CD4-positive, CD25-positive, alpha-beta regulatory T cell (primary cell): ENCODE measurements around the gene NPR3. TPM values are rescaled to one million over a fixed set of nuclear protein-coding genes. Genes with fewer than 3 reads are reported as not detected.
A peak's percentile ranks its signal among the peaks of the same experiment; 100 is the strongest.

Source experiments
- ATAC-seq, 2 donors: fragments of 150-1000 bp; cut with Tn5 transposase; one replicate each; pipeline ENCODE4 v1.10.0; 2021; ENCODE audit warnings: low read depth in 2 of 2, moderate number of reproducible peaks in 2 of 2, moderate library complexity in 1 of 2
- DNase-seq, 3 donors: peaks; one replicate each; pipeline versions ENCODE4 v3.0.0 to v3.0.0-alpha.2; 2012 to 2022; ENCODE audit warnings: mixed read lengths in 1 of 3
- H3K27ac ChIP-seq: one replicate; pipeline ENCODE4 v1.7.0; 2013; ENCODE audit warnings: mild to moderate bottlenecking, low read length; ENCODE audit not compliant: insufficient read depth, poor library complexity, severe bottlenecking
- H3K27me3 ChIP-seq: one replicate; pipeline ENCODE4 v1.7.0; 2013; ENCODE audit warnings: low read length; ENCODE audit not compliant: control insufficient read depth, insufficient read depth
- H3K36me3 ChIP-seq: one replicate; pipeline ENCODE4 v1.7.0; 2013; ENCODE audit warnings: mild to moderate bottlenecking, low read length, moderate library complexity; ENCODE audit not compliant: control insufficient read depth, insufficient read depth
- H3K4me1 ChIP-seq: 2 replicates; pipeline ENCODE4 v1.7.0; 2013; ENCODE audit warnings: mild to moderate bottlenecking, low read length; ENCODE audit not compliant: insufficient read depth, control insufficient read depth, poor library complexity, severe bottlenecking
- H3K4me3 ChIP-seq: one replicate; pipeline ENCODE4 v1.7.0; 2013; ENCODE audit warnings: low read depth, mild to moderate bottlenecking, low read length, moderate library complexity
- H3K9me3 ChIP-seq, 2 experiments: 1 replicate in 1 of 2; 2 replicates in 1 of 2; pipeline ENCODE4 v1.7.0; 2013; ENCODE audit warnings: low read length in 2 of 2, mild to moderate bottlenecking in 1 of 2, moderate library complexity in 1 of 2; ENCODE audit not compliant: control insufficient read depth in 2 of 2
- H3K27ac Mint-ChIP-seq, 3 donors: one replicate each; pipeline ENCODE4 v1.8.0; 2020 to 2022; ENCODE audit warnings: mild to moderate bottlenecking in 3 of 3, mixed read lengths in 3 of 3, moderate library complexity in 2 of 3
- H3K27me3 Mint-ChIP-seq: one replicate; pipeline ENCODE4 v1.8.0; 2022; ENCODE audit warnings: mild to moderate bottlenecking, mixed read lengths
- H3K36me3 Mint-ChIP-seq: one replicate; pipeline ENCODE4 v1.8.0; 2020; ENCODE audit warnings: mixed read lengths
- H3K4me1 Mint-ChIP-seq, 4 donors: one replicate each; pipeline ENCODE4 v1.8.0; 2020 to 2022; ENCODE audit warnings: mixed read lengths in 4 of 4, mild to moderate bottlenecking in 1 of 4
- H3K4me3 Mint-ChIP-seq, 4 donors: one replicate each; pipeline ENCODE4 v1.8.0; 2020 to 2022; ENCODE audit warnings: mild to moderate bottlenecking in 4 of 4, mixed read lengths in 4 of 4, moderate library complexity in 3 of 4
- H3K9me3 Mint-ChIP-seq, 7 donors: one replicate each; pipeline ENCODE4 v1.8.0; 2020 to 2022; ENCODE audit warnings: mixed read lengths in 7 of 7, mild to moderate bottlenecking in 3 of 7, moderate library complexity in 2 of 7
- polyA plus RNA-seq, 4 donors: library from polyadenylated mRNA; unstranded; fragments of 300-500 nt; fragmentation: Illumina TruSeq; gene quantifications; one replicate each; pipeline ENCODE4 v1.2.3, GENCODE V29; 2021
- total RNA-seq: library from RNA; stranded (reverse); gene quantifications from one replicate; pipeline ENCODE4 v1.2.3, GENCODE V29; 2022

Gene NPR3
- total and polyA plus RNA-seq, 5 donors from 2014 or later: 2.4 TPM; not detected in 4

DNA sequence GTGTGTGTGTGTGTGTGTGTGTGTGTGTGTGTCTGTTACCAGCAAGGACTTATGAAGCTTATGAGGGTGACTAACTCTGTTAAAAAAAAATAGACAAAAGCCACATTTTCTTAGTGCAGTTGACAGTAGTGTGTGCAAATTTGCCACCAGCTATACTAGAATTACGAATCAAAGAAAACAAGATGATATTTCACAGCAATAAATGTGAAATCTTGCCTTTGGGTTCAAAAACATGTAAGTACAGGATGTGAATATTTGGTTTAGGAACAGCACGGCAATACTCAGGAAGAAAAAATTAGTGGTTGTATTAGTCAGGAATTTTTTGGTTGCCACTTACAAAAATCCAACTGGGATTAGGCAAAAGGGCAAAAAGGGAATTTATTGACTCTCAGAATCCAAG is 117.4 kb downstream of the NPR3 start:
- no peak overlapping the region for H3K4me3 ChIP-seq
- H3K4me1 ChIP-seq: no peaks in the 10 kb centered on the region
- no peak overlapping the region for H3K27ac ChIP-seq
- H3K9me3 Mint-ChIP-seq: peaks cover 0 to 2% (median 0%) of the 10 kb centered on the region in 7 donors
- no peaks in the 10 kb centered on the region for H3K36me3 Mint-ChIP-seq
- no peak overlapping the region for H3K4me3 Mint-ChIP-seq
- ATAC-seq (no peak), DNase-seq (no peak)
- no peaks in the 10 kb centered on the region for H3K27me3 Mint-ChIP-seq
- H3K36me3 ChIP-seq: no peaks in the 10 kb centered on the region
- no peaks in the 10 kb centered on the region for H3K4me1 Mint-ChIP-seq
- no peaks in the 10 kb centered on the region for H3K9me3 ChIP-seq
- no peaks in the 10 kb centered on the region for H3K27me3 ChIP-seq
- H3K27ac Mint-ChIP-seq: peak overlapping the region in 1 of 3 donors; percentile 60

DNA sequence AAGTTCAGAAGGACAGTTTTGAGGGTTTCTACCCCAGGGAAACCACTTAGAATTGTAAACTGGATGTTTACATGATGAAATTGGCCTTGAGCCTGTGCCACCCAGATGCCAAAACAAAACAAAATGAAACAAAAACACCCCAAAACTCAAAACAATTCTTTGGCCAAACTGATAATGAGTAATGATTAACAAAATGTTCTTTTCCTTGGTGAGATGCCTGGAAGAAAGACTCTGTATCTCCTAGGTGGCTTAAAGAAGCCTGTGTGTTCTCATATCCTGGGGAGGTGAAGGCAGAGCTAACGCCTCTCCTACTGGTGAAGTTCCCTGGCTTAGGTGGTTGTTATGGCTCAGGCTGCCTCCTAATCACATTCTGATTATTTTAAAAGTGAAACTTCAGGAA is 120.5 kb downstream of the NPR3 start:
- Mint-ChIP-seq H3K9me3 (peaks cover 0 to 2% (median 0%) of the 10 kb centered on the region in 7 donors), H3K4me3 (no peak overlapping the region), H3K4me1 (no peaks in the 10 kb centered on the region), H3K27ac (peak overlapping the region in 1 of 3 donors; percentile 39), H3K36me3 (no peaks in the 10 kb centered on the region), H3K27me3 (no peaks in the 10 kb centered on the region)
- H3K27me3 ChIP-seq: no peaks in the 10 kb centered on the region
- H3K27ac ChIP-seq: no peak overlapping the region
- ATAC-seq: no peak
- no peaks in the 10 kb centered on the region for H3K4me1 ChIP-seq
- no peaks in the 10 kb centered on the region for H3K36me3 ChIP-seq
- H3K4me3 ChIP-seq: no peak overlapping the region
- no peak for DNase-seq
- H3K9me3 ChIP-seq: no peaks in the 10 kb centered on the region

DNA sequence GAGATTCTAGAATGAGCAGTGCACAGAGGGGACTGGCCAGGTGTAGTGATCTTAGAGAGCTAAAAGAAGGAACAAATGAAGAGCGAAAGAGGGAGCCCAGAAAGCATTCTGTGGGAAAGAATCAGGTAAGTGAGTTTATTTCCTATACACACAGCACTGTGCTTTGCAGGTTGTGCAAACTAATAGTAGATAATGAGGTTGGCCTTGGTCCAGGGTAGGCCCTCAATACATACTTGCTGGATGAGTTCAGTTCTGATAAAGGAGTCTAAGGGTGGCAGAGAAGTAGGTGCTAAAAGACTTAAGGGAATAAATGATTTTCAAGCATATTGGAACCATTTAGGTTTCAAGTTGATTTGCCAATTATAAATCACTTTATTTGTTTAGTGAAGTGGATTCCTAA is 122.0 kb downstream of the NPR3 start:
- Histone ChIP-seq H3K27ac (no peak overlapping the region), H3K27me3 (no peaks in the 10 kb centered on the region), H3K4me3 (no peak overlapping the region), H3K36me3 (no peaks in the 10 kb centered on the region), H3K9me3 (no peaks in the 10 kb centered on the region), H3K4me1 (no peaks in the 10 kb centered on the region)
- H3K27ac Mint-ChIP-seq: no peak overlapping the region
- H3K9me3 Mint-ChIP-seq: peaks cover 0 to 4% (median 0%) of the 10 kb centered on the region in 7 donors
- no peaks in the 10 kb centered on the region for H3K4me1 Mint-ChIP-seq
- DNase-seq (no peak), ATAC-seq (no peak)
- H3K27me3 Mint-ChIP-seq: no peaks in the 10 kb centered on the region
- no peaks in the 10 kb centered on the region for H3K36me3 Mint-ChIP-seq
- H3K4me3 Mint-ChIP-seq: no peak overlapping the region

DNA sequence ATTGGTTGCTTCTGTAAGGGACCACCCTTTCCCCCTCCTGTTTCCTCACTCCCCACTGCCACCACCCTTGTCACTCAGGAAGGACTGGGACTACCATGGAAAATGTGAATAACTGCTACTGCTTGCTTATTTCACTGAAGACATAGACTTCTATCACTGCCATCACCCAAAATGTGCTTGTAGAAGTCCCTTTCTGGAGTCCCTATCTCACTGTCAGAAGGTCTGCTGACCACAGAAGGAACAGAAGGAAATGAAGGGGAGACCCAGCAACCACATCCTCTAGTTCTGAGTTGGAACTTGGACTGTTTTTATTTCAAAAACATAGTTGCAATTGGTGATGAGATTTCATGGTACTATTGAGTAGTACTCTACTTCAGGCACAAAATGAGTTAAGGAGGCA is 122.5 kb downstream of the NPR3 start:
- Histone ChIP-seq H3K4me1 (no peaks in the 10 kb centered on the region), H3K4me3 (no peak overlapping the region), H3K27ac (no peak overlapping the region), H3K27me3 (no peaks in the 10 kb centered on the region), H3K36me3 (no peaks in the 10 kb centered on the region), H3K9me3 (no peaks in the 10 kb centered on the region)
- ATAC-seq (no peak), DNase-seq (no peak)
- Mint-ChIP-seq H3K27ac (no peak overlapping the region), H3K4me1 (no peaks in the 10 kb centered on the region), H3K36me3 (no peaks in the 10 kb centered on the region), H3K27me3 (no peaks in the 10 kb centered on the region), H3K4me3 (no peak overlapping the region), H3K9me3 (peaks cover 0 to 4% (median 0%) of the 10 kb centered on the region in 7 donors)

DNA sequence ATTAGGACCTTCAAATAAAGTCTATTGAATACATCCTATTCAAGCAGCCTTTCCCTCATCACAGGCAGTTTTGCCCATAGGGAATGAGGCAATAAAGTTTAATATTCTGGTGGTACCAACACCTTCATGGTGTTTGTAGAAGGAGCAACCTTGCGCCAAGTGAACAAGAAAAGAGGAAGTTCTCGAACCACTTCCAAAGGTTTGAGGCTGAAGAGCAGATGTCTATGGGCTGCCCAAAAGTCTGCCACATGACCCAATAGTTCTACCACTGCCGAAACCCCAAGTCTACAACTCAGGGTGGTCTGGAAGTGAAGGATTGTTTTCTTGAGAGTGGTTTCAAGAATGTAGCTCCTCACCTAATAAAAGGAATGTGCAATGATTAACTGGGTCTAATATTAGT is 123.1 kb downstream of the NPR3 start:
- Mint-ChIP-seq H3K27me3 (no peaks in the 10 kb centered on the region), H3K36me3 (no peaks in the 10 kb centered on the region), H3K9me3 (peaks cover 0 to 4% (median 0%) of the 10 kb centered on the region in 7 donors), H3K4me1 (no peaks in the 10 kb centered on the region), H3K27ac (no peak overlapping the region), H3K4me3 (no peak overlapping the region)
- H3K9me3 ChIP-seq: no peaks in the 10 kb centered on the region
- H3K36me3 ChIP-seq: no peaks in the 10 kb centered on the region
- no peaks in the 10 kb centered on the region for H3K27me3 ChIP-seq
- H3K4me3 ChIP-seq: no peak overlapping the region
- H3K27ac ChIP-seq: no peak overlapping the region
- H3K4me1 ChIP-seq: no peaks in the 10 kb centered on the region
- DNase-seq (no peak), ATAC-seq (no peak)

DNA sequence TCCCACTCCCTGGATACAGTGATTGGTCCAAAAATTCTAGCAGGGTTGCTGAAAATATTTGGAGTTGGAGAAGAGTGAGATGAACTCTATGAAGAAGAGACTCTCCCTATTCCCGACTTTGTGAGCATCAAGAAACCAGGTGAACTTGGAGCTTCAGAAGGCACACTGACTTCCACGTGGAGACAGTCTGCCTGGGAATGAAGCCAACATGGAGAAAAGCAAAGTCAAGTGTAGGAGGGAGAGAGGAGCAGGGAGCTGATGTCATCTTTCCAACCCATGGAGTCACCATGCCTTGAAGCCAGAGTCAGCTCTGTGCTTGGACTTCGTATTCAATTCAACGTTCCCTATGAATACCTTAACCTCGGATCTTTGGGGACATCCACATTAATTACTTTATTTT is 125.1 kb downstream of the NPR3 start:
- Histone ChIP-seq H3K27ac (no peak overlapping the region), H3K36me3 (no peaks in the 10 kb centered on the region), H3K4me3 (no peak overlapping the region), H3K4me1 (no peaks in the 10 kb centered on the region), H3K27me3 (no peaks in the 10 kb centered on the region), H3K9me3 (no peaks in the 10 kb centered on the region)
- DNase-seq (no peak), ATAC-seq (no peak)
- H3K4me1 Mint-ChIP-seq: no peaks in the 10 kb centered on the region
- peaks cover 0 to 2% (median 0%) of the 10 kb centered on the region in 7 donors for H3K9me3 Mint-ChIP-seq
- H3K27me3 Mint-ChIP-seq: no peaks in the 10 kb centered on the region
- no peak overlapping the region for H3K4me3 Mint-ChIP-seq
- no peaks in the 10 kb centered on the region for H3K36me3 Mint-ChIP-seq
- H3K27ac Mint-ChIP-seq: no peak overlapping the region

DNA sequence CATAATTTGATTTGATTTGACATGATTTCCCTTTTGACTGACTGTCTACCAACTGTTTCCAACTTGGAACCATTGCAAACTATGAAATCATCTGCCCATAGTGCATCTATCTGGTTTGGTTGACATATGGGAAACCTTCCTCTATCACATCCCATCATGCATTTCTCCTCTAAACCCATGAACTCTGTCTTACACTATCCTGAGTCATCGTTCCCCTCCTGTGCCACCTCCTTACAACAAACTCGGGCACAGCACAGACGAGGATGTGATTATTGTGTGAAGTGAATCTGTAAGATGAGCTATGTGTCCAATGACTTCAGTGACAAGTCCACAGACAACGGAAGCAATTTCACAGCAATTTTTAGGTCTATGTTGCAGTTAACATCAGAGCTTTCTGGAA is 126.1 kb downstream of the NPR3 start:
- H3K27ac ChIP-seq: no peak overlapping the region
- H3K9me3 Mint-ChIP-seq: peaks cover 0 to 2% (median 0%) of the 10 kb centered on the region in 7 donors
- no peaks in the 10 kb centered on the region for H3K36me3 Mint-ChIP-seq
- H3K27ac Mint-ChIP-seq: no peak overlapping the region
- no peaks in the 10 kb centered on the region for H3K9me3 ChIP-seq
- no peak overlapping the region for H3K4me3 ChIP-seq
- H3K36me3 ChIP-seq: no peaks in the 10 kb centered on the region
- ATAC-seq (no peak), DNase-seq (no peak)
- H3K4me3 Mint-ChIP-seq: no peak overlapping the region
- no peaks in the 10 kb centered on the region for H3K27me3 Mint-ChIP-seq
- no peaks in the 10 kb centered on the region for H3K4me1 ChIP-seq
- H3K27me3 ChIP-seq: no peaks in the 10 kb centered on the region
- no peaks in the 10 kb centered on the region for H3K4me1 Mint-ChIP-seq

DNA sequence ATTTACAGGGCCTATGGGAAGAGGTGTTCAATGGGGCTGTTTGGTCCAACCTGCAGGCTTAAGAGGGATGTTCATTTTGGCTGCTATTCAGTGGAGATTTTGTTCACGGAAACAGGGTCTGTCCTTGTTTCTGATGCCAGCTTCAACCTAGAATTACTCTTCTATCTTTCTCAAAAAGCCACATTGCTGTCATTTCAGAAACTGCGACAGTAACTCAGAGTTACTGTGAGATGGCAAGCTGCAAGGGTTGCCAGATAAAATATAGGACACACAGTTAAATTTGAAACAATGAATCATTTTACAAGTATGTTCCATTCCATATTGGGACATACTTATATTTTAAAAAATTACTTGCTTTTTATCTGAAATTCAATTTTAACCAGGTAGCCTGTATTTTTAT is 128.0 kb downstream of the NPR3 start:
- Mint-ChIP-seq H3K27ac (no peak overlapping the region), H3K4me3 (no peak overlapping the region), H3K4me1 (no peaks in the 10 kb centered on the region), H3K9me3 (peaks cover 0 to 2% (median 0%) of the 10 kb centered on the region in 7 donors), H3K36me3 (no peaks in the 10 kb centered on the region), H3K27me3 (no peaks in the 10 kb centered on the region)
- H3K36me3 ChIP-seq: no peaks in the 10 kb centered on the region
- ATAC-seq (no peak), DNase-seq (no peak)
- no peaks in the 10 kb centered on the region for H3K4me1 ChIP-seq
- no peaks in the 10 kb centered on the region for H3K9me3 ChIP-seq
- H3K4me3 ChIP-seq: no peak overlapping the region
- no peaks in the 10 kb centered on the region for H3K27me3 ChIP-seq
- H3K27ac ChIP-seq: no peak overlapping the region
